GM21526 (cell line): ENCODE measurements around the gene CTRL.
"Not testable (repeated sequence)": the region's sequence is repeated elsewhere in the genome, so short reads cannot be mapped to it uniquely, and the experiment has no call there.

Experiments used
- ATAC-seq: cut with Tn5 transposase; IDR thresholded peaks from one replicate; pipeline ENCODE4 v1.9.1; 2021; ENCODE audit warnings: moderate library complexity; ENCODE audit not compliant: unreplicated experiment, low FRiP score

Gene CTRL

GRCh38 chr16:67942510-67943255 is 11.0 kb upstream of the CTRL start:
- no peak for ATAC-seq

- ATAC-seq = no peak
Observed at GRCh38 chr16:67942200-67942509, 10.5 kb upstream of the CTRL start.

- no peak for ATAC-seq
Observed at GRCh38 chr16:67941469-67942199, 10.0 kb upstream of the CTRL start.

GRCh38 chr16:67940446-67941089 is 8.9 kb upstream of the CTRL start:
- ATAC-seq = no peak

GRCh38 chr16:67939507-67940445 is 8.1 kb upstream of the CTRL start:
- no peak for ATAC-seq

DNA sequence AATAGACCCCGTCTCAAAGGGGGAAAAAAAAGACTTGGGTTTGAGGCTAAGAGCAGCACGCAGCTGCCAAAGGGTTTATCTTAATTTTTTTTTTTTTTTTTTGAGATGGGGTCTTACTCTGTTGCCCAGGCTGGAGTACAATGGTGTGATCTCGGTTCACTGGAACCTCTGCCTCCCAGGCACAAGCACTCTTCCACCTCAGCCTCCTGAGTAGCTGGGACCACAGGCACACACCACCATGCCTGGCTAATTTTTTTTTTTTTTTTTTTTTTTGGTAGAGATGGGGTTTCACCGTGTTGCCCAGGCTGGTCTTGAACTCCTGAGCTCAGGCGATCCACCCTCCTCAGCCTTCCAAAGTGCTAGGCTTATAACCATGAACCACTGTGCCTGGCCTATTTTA is 6.1 kb upstream of the CTRL start:
- not testable (repeated sequence) for ATAC-seq

GRCh38 chr16:67936880-67937605 is 5.4 kb upstream of the CTRL start:
- peak; percentile 44 for ATAC-seq

DNA sequence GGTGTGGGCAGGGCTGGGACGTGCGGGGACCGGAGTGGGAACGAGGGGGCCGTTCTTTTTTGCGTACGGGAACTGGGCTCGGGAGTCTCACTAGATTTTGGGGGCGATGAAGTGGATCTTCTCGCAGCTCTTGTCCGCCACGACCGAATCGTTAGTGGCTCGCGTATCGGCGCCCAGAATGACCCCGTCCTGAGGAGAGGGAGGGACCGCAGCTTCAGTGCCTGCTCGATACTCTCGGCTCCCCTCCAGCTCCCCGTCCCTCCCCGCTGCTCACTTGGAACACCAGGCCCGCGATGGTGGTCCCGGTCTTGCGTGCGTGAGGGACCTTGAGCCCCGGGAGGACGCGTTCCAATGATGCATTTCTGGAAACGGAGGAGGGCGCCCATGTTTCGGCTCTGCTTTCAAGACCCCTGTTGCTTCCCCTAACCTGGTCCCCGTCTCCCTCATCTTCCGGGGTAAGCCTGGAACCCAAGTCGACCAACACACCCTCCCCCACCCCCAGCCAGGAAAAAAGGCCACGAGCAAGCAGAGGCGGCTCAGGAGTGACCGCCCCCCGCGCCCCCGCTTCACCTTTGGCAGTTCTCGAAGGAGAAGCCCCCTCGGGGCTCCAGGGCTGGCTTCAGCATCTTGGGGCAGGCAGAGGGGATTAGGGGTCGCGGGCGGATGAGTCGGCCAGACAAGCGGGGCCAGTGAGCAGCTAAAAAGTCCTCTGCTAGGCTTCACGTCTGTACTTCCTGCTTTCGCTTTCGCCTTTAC is 4.6 kb upstream of the CTRL start, which contains the start of gene PSMB10:
PSMB10 (minus strand) TSS at position 727 of the 756 bp plus-strand sequence; CDS start at position 626, 101 bp downstream.
- no peak for ATAC-seq

DNA sequence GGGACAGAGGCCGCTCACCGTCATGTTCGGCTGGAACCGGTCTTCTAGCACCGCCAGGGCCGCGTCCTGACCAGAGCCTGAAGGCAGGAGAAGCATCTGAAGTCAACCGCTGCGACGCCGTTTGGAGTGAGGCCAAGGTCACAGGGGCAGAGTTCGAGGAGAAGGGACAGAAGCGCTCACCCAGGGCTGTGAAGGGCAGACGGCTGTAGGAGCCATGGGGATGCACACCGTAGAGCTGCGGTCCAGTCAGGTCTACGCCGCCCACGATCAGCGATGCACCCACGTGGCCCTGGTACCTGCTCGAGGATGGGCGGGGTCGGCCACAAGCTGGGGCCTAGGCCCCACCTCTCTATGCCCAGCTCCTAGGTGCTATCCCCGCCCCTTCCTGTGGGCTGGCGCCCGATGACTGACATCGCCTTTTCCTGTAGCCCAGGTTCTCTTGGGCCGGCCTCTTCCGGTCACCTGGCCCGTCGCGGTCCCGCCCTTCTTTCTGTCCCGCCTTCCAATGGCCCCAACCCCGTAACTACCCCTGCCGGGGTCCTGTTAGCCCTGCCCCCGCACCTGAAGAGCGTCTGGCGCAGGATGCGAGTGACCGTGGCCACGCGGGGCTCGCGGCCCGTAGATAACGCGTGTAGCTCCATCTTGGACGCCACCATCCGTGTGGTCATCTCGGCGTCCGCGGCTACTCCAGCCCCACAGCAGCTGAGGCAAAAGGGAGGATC is 3.9 kb upstream of the CTRL start:
- ATAC-seq = peak; percentile 76

DNA sequence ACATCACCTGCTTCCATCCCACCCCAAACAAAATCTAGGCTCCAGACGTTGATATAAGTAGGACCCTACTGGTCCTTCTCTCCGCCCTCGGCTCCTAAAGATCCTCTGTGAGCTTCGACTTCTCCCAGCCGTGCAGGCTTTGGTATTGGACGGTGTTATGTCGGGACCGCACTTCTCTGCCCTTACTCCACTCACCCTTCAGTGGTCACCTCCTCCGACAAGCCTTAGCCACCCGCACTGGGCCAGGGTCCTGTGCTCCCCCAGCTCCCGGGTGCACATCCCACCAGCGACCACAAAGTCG is 3.4 kb upstream of the CTRL start:
- ATAC-seq = no peak

- ATAC-seq = no peak
Observed at GRCh38 chr16:67934306-67935100, 2.8 kb upstream of the CTRL start.

- no peak for ATAC-seq
Observed at GRCh38 chr16:67933805-67934204, 2.1 kb upstream of the CTRL start.

GRCh38 chr16:67932462-67932840 is 789 bp upstream of the CTRL start:
- ATAC-seq = no peak

GRCh38 chr16:67930678-67931211 is 917 bp downstream of the CTRL start:
- ATAC-seq = no peak

DNA sequence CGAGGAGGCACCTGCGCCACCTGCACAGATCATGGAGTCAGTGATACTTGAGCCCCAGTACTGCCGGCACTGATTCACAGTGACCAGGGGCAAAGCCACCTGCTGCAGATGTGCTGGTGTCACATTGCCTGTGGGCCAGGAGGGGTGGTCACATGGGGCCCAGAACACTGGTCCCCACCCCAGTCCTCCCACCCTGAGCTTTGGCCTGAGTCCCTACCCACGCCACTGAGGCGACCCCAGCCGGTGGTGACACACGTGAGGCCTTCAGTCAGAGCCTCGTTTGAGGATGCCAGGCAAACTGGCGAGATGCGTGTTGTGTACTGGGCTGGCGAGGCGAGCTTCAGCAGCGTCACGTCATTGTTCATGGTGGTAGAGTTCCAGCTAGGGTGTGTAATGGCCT is 1.5 kb downstream of the CTRL start:
- no peak for ATAC-seq

- no peak for ATAC-seq
Observed at GRCh38 chr16:67928561-67929364, 2.9 kb downstream of the CTRL start.

DNA sequence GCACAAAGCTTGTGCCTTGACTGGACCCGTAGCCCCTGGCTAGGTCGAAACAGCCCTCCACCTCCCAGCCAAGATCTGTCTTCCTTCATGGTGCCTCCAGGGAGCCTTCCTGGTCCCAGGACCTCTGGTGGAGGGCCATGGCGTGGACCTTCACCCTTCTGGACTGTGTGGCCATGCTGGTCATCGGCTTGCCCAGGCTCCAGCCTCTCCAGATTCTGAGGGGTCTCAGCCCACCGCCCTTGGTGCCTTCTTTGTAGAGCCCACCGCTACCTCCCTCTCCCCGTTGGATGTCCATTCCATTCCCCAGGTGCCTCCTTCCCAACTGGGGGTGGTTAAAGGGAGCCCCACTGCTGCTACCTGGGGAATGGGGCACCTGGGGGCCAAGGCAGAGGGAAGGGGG is 3.5 kb downstream of the CTRL start:
- no peak for ATAC-seq
